Heart left ventricle (tissue), 16 donors: ENCODE measurements around the gene CNIH2. TPM values are rescaled to one million over a fixed set of nuclear protein-coding genes. Genes with fewer than 3 reads are reported as not detected.

Experiments
- ATAC-seq, 4 donors: fragments of 200-7000 bp; cut with Tn5 transposase; one replicate each; pipeline ENCODE4 v1.9.1; 2020 to 2022; ENCODE audit warnings: moderate library complexity in 4 of 4, mild to moderate bottlenecking in 3 of 4, moderate number of reproducible peaks in 1 of 4
- DNase-seq, 5 donors: peaks; one replicate each; pipeline ENCODE4 v3.0.0-alpha.2; 2020
- H3K27ac ChIP-seq, 12 donors: fragments of 200-600 bp; sonication (generic) in 4 of 12; one replicate each; pipeline versions ENCODE4 v1.5.0 to v1.8.0; 2016 to 2022; ENCODE audit warnings: mild to moderate bottlenecking in 2 of 12
- H3K27me3 ChIP-seq, 9 donors: fragments of 200-600 bp; sonication (generic) in 2 of 9; one replicate each; pipeline versions ENCODE4 v1.5.1 to v1.8.0; 2016 to 2022; ENCODE audit warnings: mild to moderate bottlenecking in 3 of 9
- H3K36me3 ChIP-seq, 9 donors: fragments of 200-600 bp; sonication (generic) in 2 of 9; one replicate each; pipeline versions ENCODE4 v1.5.0 to v1.8.0; 2018 to 2022; ENCODE audit warnings: mild to moderate bottlenecking in 2 of 9
- H3K4me1 ChIP-seq, 12 donors: fragments of 200-600 bp; sonication (generic) in 4 of 12; one replicate each; pipeline versions ENCODE4 v1.5.0 to v1.8.0; 2016 to 2022; ENCODE audit warnings: mild to moderate bottlenecking in 3 of 12
- H3K4me3 ChIP-seq, 12 donors: fragments of 200-600 bp; sonication (generic) in 4 of 12; one replicate each; pipeline versions ENCODE4 v1.5.0 to v1.8.0; 2017 to 2022; ENCODE audit warnings: mild to moderate bottlenecking in 9 of 12, moderate library complexity in 4 of 12
- H3K9me3 ChIP-seq, 12 donors: fragments of 200-600 bp; sonication (generic) in 4 of 12; one replicate each; pipeline versions ENCODE4 v1.5.0 to v1.8.0; 2016 to 2022; ENCODE audit warnings: mild to moderate bottlenecking in 1 of 12
- POLR2A ChIP-seq, 2 donors: fragments of 450-650 bp; IDR thresholded peaks; one replicate each; pipeline ENCODE4 v1.6.1; 2017; ENCODE audit warnings: antibody characterized with exemption in 2 of 2, mild to moderate bottlenecking in 2 of 2, moderate library complexity in 2 of 2
- WGBS, 4 donors: extraction: QIAGEN DNeasy Blood & Tissue Kit in 2 of 4; methylation state at CpG; one replicate each; pipeline versions ENCODE4 v1.1.5 to v1.1.7; 2013 to 2018; 5-methylcytosine and 5-hydroxymethylcytosine counted together
- intact Hi-C, 10 donors: fragments of 100-400 bp; cut with DNase I; formaldehyde crosslinking; loops; one replicate each; pipeline versions ENCODE4 v1.11.1 to v1.14.2; 2022
- polyA plus RNA-seq, 2 donors: library from polyadenylated mRNA; stranded (reverse); fragments of 200-250 nt; gene quantifications; one replicate each; pipeline ENCODE4 v1.2.3, GENCODE V29; 2013
- total RNA-seq, 9 donors: library from RNA; depleted of rRNA in 2 of 9; stranded (reverse); fragments of >200 nt in 2 of 9; fragmentation: NEBNext Ultra II Directional in 3 of 9; extraction: Animal tissue kit (Norgen Biotek cat#: 25700) in 3 of 9; gene quantifications; one replicate each; pipeline versions ENCODE4 v1.1.0 to v1.2.4, GENCODE V29; 2016 to 2023
- TF ChIP-seq, protein P1 (sequence below), 12 donors: fragments of 200-600 bp; sonication (generic) in 4 of 12; IDR thresholded peaks; one replicate each; pipeline versions ENCODE4 v1.5.0 to v1.8.0; 2018 to 2022; ENCODE audit warnings: antibody characterized with exemption in 12 of 12, mild to moderate bottlenecking in 5 of 12
- donor health status: ischemic (EF 13 %, LVEDD 7.1; RV severe dilation, severe dysfunction).
- donor health status: healthy with polysubstance abuse.
- donor health status: DM: no; HTN: yes; CAD: no.
- donor health status: DM: no; HTN: no; CAD: no.
- donor health status: ischemic (EF 25% LVEDD 6.9; RV normal size, moderate dysfunction).
- donor health status: ischemic (EF 25% LVEDD 5.7; RV mildly dilated, moderate dysfunction).
- donor health status: healthy.
- donor health status: DM: yes; HTN: yes; CAD: no.
- donor health status: ischemic (EF 35%, LVEDD 5.7; RV mildly dilated, moderate dysfunction).
- donor health status: nonischemic (EF 11% LVEDD 7.7; RV severe dilation, severe dysfunction).
- donor health status: DM: yes; HTN: yes; CAD: no.
- donor health status: PGD.
- donor health status: ischemic (EF 29% LVEDD 5.4; RV normal size, mild dysfunction).
- donor health status: nonischemic (EF 23%, LVEDD 6.1; RV moderate dilation, normal function).

CNIH2 gene
- total and polyA plus RNA-seq, 11 donors: 0.08 to 0.40 (median 0.25) TPM; not detected in 8

DNA sequence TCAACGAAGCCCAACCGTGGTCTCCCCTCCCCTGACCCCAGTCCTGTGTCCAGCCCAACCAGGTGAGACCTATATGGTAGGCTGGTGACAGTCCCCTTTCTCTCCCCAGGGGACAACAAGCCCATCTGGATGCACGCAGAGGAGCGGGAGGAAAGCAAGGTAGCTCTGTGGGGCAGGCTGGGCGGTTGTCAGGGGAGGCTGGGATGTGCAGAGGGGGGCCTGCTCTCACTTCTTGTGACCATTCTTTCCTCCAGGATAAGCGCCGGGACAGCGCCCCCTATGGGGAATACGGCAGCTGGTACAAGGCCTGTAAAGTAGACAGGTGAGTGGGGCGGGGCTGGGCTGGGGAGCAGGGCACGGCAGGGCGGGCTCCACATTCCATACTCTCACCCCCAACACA lies 13.1 kb upstream of the CNIH2 start:
- TF ChIP-seq, protein P1, sequence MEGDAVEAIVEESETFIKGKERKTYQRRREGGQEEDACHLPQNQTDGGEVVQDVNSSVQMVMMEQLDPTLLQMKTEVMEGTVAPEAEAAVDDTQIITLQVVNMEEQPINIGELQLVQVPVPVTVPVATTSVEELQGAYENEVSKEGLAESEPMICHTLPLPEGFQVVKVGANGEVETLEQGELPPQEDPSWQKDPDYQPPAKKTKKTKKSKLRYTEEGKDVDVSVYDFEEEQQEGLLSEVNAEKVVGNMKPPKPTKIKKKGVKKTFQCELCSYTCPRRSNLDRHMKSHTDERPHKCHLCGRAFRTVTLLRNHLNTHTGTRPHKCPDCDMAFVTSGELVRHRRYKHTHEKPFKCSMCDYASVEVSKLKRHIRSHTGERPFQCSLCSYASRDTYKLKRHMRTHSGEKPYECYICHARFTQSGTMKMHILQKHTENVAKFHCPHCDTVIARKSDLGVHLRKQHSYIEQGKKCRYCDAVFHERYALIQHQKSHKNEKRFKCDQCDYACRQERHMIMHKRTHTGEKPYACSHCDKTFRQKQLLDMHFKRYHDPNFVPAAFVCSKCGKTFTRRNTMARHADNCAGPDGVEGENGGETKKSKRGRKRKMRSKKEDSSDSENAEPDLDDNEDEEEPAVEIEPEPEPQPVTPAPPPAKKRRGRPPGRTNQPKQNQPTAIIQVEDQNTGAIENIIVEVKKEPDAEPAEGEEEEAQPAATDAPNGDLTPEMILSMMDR (IDR thresholded peaks at IDR 0.05): peak in 3 of 12 donors; percentile 8 to 23 (median 11)
- TF ChIP-seq POLR2A (IDR thresholded peaks at IDR 0.05): no peak
- no peak for ATAC-seq

DNA sequence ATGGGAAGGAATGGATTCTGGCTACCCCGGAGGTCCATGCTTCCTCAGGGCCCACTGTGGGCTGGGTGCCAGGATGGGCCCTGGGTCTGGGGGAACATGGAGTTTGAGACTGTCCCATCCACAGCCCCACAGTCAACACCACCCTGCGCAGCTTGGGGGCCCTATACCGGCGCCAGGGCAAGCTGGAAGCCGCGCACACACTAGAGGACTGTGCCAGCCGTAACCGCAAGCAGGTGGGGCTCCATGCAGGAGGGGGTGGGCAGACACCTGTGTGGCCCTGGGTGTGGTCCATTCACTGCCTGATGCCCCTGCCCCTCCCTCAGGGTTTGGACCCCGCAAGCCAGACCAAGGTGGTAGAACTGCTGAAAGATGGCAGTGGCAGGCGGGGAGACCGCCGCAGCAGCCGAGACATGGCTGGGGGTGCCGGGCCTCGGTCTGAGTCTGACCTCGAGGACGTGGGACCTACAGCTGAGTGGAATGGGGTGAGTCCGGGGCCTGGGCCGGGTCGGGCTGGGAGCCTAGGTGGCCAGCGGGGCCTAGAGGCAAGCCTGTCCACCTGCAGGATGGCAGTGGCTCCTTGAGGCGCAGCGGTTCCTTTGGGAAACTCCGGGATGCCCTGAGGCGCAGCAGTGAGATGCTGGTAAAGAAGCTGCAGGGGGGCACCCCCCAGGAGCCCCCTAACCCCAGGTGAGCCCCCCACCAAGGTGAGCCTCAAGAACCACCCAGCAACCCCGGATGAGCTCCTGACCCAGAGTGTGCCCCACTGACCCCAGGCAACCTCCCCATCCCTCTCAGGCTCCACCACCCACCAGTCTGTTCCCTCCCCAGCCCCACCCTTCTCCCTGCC lies 12.2 kb upstream of the CNIH2 start:
- DNase-seq (no peak), ATAC-seq (no peak)
- intact Hi-C loops: loop anchor here in 1 of 10 donors (10.0 kb wide), 1 partner anchor 411 kb away; the partner anchor contains the start of gene CFL1
- H3K4me3 ChIP-seq: no peak overlapping the region
- peaks cover 0 to 53% (median 26%) of the 10 kb centered on the region in 9 donors for H3K36me3 ChIP-seq
- no peaks in the 10 kb centered on the region for H3K27me3 ChIP-seq
- peaks cover 4 to 29% (median 24%) of the 10 kb centered on the region in 12 donors for H3K4me1 ChIP-seq
- 92 to 96% (median 94%) methylated on average over 15 to 26 of the region's 26 CpGs for WGBS, 4 donors
- no peak for TF ChIP-seq POLR2A (IDR thresholded peaks at IDR 0.05)
- TF ChIP-seq, protein P1 (IDR thresholded peaks at IDR 0.05): no peak
- H3K27ac ChIP-seq: peak overlapping the region in 1 of 12 donors; percentile 98
- H3K9me3 ChIP-seq: no peaks in the 10 kb centered on the region

More for the DNA sequence above, 13.1 kb upstream of the CNIH2 start:
- no peak for DNase-seq
- 75 to 88% (median 77%) methylated on average over 11 to 12 of the region's 12 CpGs for WGBS, 4 donors
- Histone ChIP-seq H3K27me3 (no peaks in the 10 kb centered on the region), H3K4me1 (peaks cover 3 to 21% (median 16%) of the 10 kb centered on the region in 12 donors), H3K27ac (no peak overlapping the region), H3K4me3 (no peak overlapping the region), H3K36me3 (peaks cover 0 to 53% (median 26%) of the 10 kb centered on the region in 9 donors), H3K9me3 (no peaks in the 10 kb centered on the region)
- intact Hi-C loops: loop anchor here in 1 of 10 donors (10.0 kb wide), 1 partner anchor 410 kb away; the partner anchor contains the start of gene CFL1

DNA sequence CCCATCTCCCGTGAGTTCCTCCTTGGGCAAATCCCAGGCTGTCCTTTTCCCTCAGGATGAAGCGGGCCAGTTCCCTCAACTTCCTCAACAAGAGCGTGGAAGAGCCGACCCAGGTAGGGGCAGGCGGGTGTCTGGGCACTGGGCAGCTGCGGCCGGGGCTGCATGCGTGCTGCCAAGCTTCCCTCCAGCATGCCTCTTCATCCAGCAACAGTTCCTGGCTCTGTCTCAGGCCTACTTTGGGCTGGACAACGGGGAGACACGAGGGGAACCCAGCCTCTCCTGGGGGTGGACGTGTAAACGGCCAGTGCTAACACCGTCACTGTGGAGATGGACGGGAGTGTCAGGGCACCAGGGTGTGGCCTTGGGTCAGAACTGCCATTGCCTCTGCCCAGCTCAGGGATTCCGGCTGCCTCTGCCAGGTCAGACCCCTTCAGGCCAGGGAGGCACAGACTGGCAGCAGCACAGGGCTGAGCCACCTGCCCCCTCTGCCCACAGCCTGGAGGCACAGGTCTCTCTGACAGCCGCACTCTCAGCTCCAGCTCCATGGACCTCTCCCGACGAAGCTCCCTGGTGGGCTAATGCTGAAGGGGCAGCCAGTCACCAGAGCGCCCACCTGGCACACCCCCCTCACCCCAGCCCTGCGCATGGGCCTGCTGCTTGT lies 11.5 kb upstream of the CNIH2 start:
- peak overlapping the region in 10 of 12 donors; percentile 61 to 99 (median 90) for H3K4me3 ChIP-seq

More for the DNA sequence above, 11.5 kb upstream of the CNIH2 start:
- ATAC-seq (no peak), DNase-seq (no peak)
- H3K36me3 ChIP-seq: peaks cover 0 to 49% (median 31%) of the 10 kb centered on the region in 9 donors
- peak overlapping the region; percentile 89 to 99 (median 97) for H3K27ac ChIP-seq
- peaks cover 4 to 34% (median 25%) of the 10 kb centered on the region in 12 donors for H3K4me1 ChIP-seq
- TF ChIP-seq, protein P1 (IDR thresholded peaks at IDR 0.05): no peak
- no peak for TF ChIP-seq POLR2A (IDR thresholded peaks at IDR 0.05)
- H3K9me3 ChIP-seq: no peaks in the 10 kb centered on the region
- intact Hi-C loops: loop anchor here in 1 of 10 donors (10.0 kb wide), 1 partner anchor 412 kb away; the partner anchor contains the start of gene CFL1
- 83 to 91% (median 88%) methylated on average over 13 to 20 of the region's 20 CpGs for WGBS, 4 donors
- no peaks in the 10 kb centered on the region for H3K27me3 ChIP-seq
